ENCODE measurements around the gene TKTL1. TPM values are rescaled to one million over a fixed set of nuclear protein-coding genes. Genes with fewer than 3 reads are reported as not detected.

TKTL1 gene
- total RNA-seq, 4 donors from 2014 or later: not detected

DNA sequence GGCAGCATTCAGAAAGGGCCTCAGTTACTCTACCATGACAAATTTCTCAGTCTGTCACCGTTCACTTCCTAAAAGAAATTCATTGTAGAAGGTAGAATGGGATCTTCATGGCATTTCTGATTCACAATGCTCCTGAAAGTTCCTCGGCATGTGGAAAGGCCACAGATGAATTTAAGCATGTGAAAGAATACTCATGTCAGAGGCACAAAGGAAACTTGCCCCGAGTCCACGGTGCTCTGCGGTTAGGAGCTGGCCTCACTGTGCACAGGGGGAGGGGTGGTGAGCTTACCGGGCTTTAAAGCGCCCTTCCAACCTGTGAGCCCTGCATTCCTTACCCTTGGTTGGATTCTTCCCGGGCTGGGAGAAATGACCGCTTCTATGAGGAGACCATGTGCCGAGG is 9.3 kb downstream of the TKTL1 start:
- no peak overlapping the region for H3K27ac ChIP-seq
- DNase-seq: no peak
- H3K36me3 ChIP-seq: no peaks in the 10 kb centered on the region
- TF ChIP-seq, protein P1, sequence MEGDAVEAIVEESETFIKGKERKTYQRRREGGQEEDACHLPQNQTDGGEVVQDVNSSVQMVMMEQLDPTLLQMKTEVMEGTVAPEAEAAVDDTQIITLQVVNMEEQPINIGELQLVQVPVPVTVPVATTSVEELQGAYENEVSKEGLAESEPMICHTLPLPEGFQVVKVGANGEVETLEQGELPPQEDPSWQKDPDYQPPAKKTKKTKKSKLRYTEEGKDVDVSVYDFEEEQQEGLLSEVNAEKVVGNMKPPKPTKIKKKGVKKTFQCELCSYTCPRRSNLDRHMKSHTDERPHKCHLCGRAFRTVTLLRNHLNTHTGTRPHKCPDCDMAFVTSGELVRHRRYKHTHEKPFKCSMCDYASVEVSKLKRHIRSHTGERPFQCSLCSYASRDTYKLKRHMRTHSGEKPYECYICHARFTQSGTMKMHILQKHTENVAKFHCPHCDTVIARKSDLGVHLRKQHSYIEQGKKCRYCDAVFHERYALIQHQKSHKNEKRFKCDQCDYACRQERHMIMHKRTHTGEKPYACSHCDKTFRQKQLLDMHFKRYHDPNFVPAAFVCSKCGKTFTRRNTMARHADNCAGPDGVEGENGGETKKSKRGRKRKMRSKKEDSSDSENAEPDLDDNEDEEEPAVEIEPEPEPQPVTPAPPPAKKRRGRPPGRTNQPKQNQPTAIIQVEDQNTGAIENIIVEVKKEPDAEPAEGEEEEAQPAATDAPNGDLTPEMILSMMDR (IDR thresholded peaks at IDR 0.05): no peak
- no peak for TF ChIP-seq POLR2A (IDR thresholded peaks at IDR 0.05)
- no peaks in the 10 kb centered on the region for H3K9me3 ChIP-seq
- no peaks in the 10 kb centered on the region for H3K27me3 ChIP-seq
- no peaks in the 10 kb centered on the region for H3K4me1 ChIP-seq
- H3K4me3 ChIP-seq: no peak overlapping the region

GRCh38 chrX:154305541-154306205 is 10.1 kb downstream of the TKTL1 start:
- no peaks in the 10 kb centered on the region for H3K36me3 ChIP-seq
- no peak overlapping the region for H3K4me3 ChIP-seq
- no peaks in the 10 kb centered on the region for H3K27me3 ChIP-seq
- DNase-seq: no peak
- H3K4me1 ChIP-seq: no peaks in the 10 kb centered on the region
- TF ChIP-seq POLR2A (IDR thresholded peaks at IDR 0.05): no peak
- TF ChIP-seq, protein P1 (IDR thresholded peaks at IDR 0.05): no peak
- H3K9me3 ChIP-seq: no peaks in the 10 kb centered on the region
- H3K27ac ChIP-seq: no peak overlapping the region

DNA sequence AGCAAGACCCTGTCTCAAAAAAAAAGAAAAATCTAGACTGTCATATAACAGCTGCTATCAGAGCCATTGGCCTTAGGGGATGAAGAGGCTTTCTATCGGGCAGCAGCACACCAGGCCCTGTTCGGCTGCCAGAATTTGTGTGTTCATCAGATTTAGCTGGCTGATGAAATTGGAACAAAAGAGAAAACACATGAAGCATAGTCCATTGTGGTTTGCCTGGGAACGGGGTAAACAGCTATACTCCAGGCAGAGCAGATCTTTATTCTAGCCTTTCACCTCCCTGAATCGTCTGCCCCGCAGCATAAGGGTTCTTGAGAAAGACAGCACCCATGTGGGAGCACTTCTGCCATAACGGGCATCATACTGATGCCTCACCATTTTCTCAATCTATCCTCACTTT is 11.6 kb downstream of the TKTL1 start:
- no peaks in the 10 kb centered on the region for H3K27me3 ChIP-seq
- no peak for DNase-seq
- no peaks in the 10 kb centered on the region for H3K4me1 ChIP-seq
- no peak overlapping the region for H3K4me3 ChIP-seq
- no peaks in the 10 kb centered on the region for H3K9me3 ChIP-seq
- H3K27ac ChIP-seq: no peak overlapping the region
- no peak for TF ChIP-seq POLR2A (IDR thresholded peaks at IDR 0.05)
- TF ChIP-seq, protein P1 (IDR thresholded peaks at IDR 0.05): no peak
- no peaks in the 10 kb centered on the region for H3K36me3 ChIP-seq

DNA sequence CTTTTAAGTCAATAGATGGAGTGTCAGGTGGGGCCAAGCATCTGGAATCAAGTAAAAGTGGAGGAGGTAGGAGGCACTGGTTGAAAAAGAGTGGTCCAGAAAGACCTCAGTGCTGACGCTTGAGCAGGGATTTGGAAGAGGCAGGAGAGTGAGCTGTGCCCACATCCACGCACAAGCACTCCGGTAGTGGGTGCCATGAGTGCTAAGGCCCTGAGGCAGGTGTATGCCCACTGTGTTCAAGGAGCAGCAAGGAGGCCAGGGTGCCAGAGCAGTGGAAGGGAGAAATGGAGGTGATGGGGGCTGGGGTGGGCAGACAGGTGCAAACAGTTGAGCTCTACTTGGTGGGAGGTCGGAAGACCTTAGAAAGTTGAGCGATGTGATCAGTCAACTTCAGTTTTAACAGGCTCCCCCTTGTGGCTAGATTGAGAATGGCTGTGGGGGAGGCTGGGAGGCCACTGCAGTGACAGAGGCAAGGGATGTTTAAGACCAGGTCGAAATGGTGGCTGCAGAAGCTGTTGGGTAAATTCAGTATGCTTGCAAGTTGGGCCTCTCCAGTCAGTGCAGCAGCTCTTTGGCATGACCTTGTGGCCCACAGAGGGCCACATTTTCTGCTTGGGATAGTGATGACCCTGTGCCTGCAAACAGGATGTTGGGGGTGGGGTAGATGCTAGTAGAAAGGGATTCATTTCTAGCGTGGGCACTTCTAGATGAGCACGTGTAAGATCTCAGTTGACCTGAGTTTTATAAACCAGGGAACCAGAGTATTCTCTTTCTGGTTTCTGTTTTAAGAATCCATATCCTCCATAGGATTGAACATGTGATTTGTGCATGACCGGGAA is 12.7 kb downstream of the TKTL1 start:
- Histone ChIP-seq H3K36me3 (no peaks in the 10 kb centered on the region), H3K27me3 (no peaks in the 10 kb centered on the region), H3K9me3 (no peaks in the 10 kb centered on the region), H3K27ac (peak overlapping the region in 1 of 4 donors; percentile 31), H3K4me1 (no peaks in the 10 kb centered on the region), H3K4me3 (no peak overlapping the region)
- TF ChIP-seq, protein P1 (IDR thresholded peaks at IDR 0.05): peak; percentile 54 to 80 (median 62)
- TF ChIP-seq POLR2A (IDR thresholded peaks at IDR 0.05): no peak
- DNase-seq: peak; percentile 52 to 91 (median 80)

DNA sequence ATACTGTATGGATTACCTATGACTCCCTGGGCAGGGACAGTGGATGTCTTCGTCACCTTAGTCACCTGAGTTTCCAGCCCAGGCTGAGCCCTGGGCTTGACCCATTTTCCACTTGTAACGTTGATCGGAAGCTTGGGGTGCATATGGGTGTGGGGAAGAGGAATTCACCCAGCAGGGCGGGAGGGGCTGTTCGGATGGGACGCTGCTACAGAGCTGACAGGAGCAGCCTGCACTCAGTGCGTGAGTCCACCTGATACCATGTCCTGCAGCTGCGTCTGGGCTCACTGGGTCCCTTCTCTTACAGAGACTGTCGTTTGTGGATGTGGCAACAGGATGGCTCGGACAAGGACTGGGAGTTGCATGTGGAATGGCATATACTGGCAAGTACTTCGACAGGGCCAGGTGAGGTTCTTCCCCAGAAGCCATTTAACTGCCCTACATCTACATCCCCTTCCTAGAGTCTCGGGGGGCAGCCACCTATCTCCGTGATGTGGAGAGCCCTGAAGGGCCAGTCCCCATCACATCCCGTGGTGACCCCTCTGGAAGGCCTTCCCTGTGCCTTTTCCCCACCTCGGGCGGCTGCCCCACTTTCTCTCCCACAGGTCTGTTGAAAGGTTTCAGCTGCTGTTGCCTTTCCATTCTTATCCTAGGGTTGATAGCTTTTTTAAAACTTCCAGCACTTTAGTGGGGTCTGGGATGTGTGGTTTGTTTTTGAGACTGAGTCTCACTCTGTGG is 13.6 kb downstream of the TKTL1 start:
- DNase-seq: no peak
- Histone ChIP-seq H3K27me3 (no peaks in the 10 kb centered on the region), H3K4me3 (no peak overlapping the region), H3K27ac (no peak overlapping the region), H3K9me3 (no peaks in the 10 kb centered on the region), H3K36me3 (no peaks in the 10 kb centered on the region), H3K4me1 (no peaks in the 10 kb centered on the region)
- TF ChIP-seq POLR2A (IDR thresholded peaks at IDR 0.05): no peak
- TF ChIP-seq, protein P1 (IDR thresholded peaks at IDR 0.05): no peak

Data from Peyer's patch (tissue), 4 donors.